Progenitor cell of endocrine pancreas (in vitro differentiated cells): ENCODE results near the gene AFG3L2. TPM values are rescaled to one million over a fixed set of nuclear protein-coding genes. Genes with fewer than 3 reads are reported as not detected.

Source experiments
- DNase-seq: peaks from one replicate; pipeline ENCODE4 v3.0.0; 2021; ENCODE audit warnings: low spot score; ENCODE audit not compliant: unreplicated experiment
- H3K27ac Mint-ChIP-seq: 2 replicates; pipeline ENCODE4 v1.8.0; 2021; ENCODE audit warnings: mild to moderate bottlenecking, moderate library complexity, mixed read lengths
- H3K27me3 Mint-ChIP-seq: 2 replicates; pipeline ENCODE4 v1.8.0; 2021; ENCODE audit warnings: mixed read lengths
- H3K36me3 Mint-ChIP-seq: 2 replicates; pipeline ENCODE4 v1.8.0; 2022; ENCODE audit warnings: mixed read lengths; ENCODE audit not compliant: insufficient read depth
- H3K4me1 Mint-ChIP-seq: 2 replicates; pipeline ENCODE4 v1.8.0; 2021; ENCODE audit warnings: low read depth, mixed read lengths
- H3K4me3 Mint-ChIP-seq: 2 replicates; pipeline ENCODE4 v1.8.0; 2021; ENCODE audit warnings: low read depth, mild to moderate bottlenecking, moderate library complexity, mixed read lengths
- H3K9me3 Mint-ChIP-seq: 2 replicates; pipeline ENCODE4 v1.8.0; 2021; ENCODE audit warnings: low read depth, mixed read lengths
- total RNA-seq: library from RNA; stranded (reverse); gene quantifications from 2 replicates; pipeline ENCODE4 v1.2.1, GENCODE V29; 2021
- TF ChIP-seq, protein P1 (sequence below): fragments of 200-600 bp; sonication (generic); IDR thresholded peaks from one replicate; pipeline ENCODE4 v1.5.0; 2021; ENCODE audit warnings: antibody characterized with exemption, mild to moderate bottlenecking; ENCODE audit not compliant: unreplicated experiment

AFG3L2 gene
- total RNA-seq, 1 donor from 2014 or later, result 44.6 TPM

- DNase-seq, result no peak
- Mint-ChIP-seq H3K9me3 (no peaks in the 10 kb centered on the region), H3K36me3 (no peaks in the 10 kb centered on the region), H3K4me1 (peaks cover 6% of the 10 kb centered on the region), H3K27ac (no peak overlapping the region), H3K4me3 (no peak overlapping the region), H3K27me3 (peaks cover 52% of the 10 kb centered on the region)
- TF ChIP-seq, protein P1, sequence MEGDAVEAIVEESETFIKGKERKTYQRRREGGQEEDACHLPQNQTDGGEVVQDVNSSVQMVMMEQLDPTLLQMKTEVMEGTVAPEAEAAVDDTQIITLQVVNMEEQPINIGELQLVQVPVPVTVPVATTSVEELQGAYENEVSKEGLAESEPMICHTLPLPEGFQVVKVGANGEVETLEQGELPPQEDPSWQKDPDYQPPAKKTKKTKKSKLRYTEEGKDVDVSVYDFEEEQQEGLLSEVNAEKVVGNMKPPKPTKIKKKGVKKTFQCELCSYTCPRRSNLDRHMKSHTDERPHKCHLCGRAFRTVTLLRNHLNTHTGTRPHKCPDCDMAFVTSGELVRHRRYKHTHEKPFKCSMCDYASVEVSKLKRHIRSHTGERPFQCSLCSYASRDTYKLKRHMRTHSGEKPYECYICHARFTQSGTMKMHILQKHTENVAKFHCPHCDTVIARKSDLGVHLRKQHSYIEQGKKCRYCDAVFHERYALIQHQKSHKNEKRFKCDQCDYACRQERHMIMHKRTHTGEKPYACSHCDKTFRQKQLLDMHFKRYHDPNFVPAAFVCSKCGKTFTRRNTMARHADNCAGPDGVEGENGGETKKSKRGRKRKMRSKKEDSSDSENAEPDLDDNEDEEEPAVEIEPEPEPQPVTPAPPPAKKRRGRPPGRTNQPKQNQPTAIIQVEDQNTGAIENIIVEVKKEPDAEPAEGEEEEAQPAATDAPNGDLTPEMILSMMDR, result no peak
Observed at GRCh38 chr18:12403601-12404506, 26.8 kb upstream of the AFG3L2 start.

- H3K4me1 Mint-ChIP-seq, result no peaks in the 10 kb centered on the region
- H3K36me3 Mint-ChIP-seq, result no peaks in the 10 kb centered on the region
- DNase-seq, result no peak
- H3K27ac Mint-ChIP-seq, result no peak overlapping the region
- no peaks in the 10 kb centered on the region for H3K9me3 Mint-ChIP-seq
- H3K27me3 Mint-ChIP-seq, result peaks cover 53% of the 10 kb centered on the region
- TF ChIP-seq, protein P1, result no peak
- no peak overlapping the region for H3K4me3 Mint-ChIP-seq
Observed at GRCh38 chr18:12401881-12402280, 24.9 kb upstream of the AFG3L2 start.

GRCh38 chr18:12399231-12399630, 22.2 kb upstream of the AFG3L2 start:
- Mint-ChIP-seq H3K4me1 (no peaks in the 10 kb centered on the region), H3K36me3 (no peaks in the 10 kb centered on the region), H3K4me3 (no peak overlapping the region), H3K9me3 (no peaks in the 10 kb centered on the region), H3K27me3 (peaks cover 35% of the 10 kb centered on the region), H3K27ac (no peak overlapping the region)
- no peak for DNase-seq
- TF ChIP-seq, protein P1, result no peak

GRCh38 chr18:12398625-12399024, 21.6 kb upstream of the AFG3L2 start:
- no peaks in the 10 kb centered on the region for H3K36me3 Mint-ChIP-seq
- TF ChIP-seq, protein P1, result no peak
- H3K27me3 Mint-ChIP-seq, result peaks cover 30% of the 10 kb centered on the region
- DNase-seq, result no peak
- no peak overlapping the region for H3K4me3 Mint-ChIP-seq
- H3K9me3 Mint-ChIP-seq, result no peaks in the 10 kb centered on the region
- no peaks in the 10 kb centered on the region for H3K4me1 Mint-ChIP-seq
- no peak overlapping the region for H3K27ac Mint-ChIP-seq

DNA sequence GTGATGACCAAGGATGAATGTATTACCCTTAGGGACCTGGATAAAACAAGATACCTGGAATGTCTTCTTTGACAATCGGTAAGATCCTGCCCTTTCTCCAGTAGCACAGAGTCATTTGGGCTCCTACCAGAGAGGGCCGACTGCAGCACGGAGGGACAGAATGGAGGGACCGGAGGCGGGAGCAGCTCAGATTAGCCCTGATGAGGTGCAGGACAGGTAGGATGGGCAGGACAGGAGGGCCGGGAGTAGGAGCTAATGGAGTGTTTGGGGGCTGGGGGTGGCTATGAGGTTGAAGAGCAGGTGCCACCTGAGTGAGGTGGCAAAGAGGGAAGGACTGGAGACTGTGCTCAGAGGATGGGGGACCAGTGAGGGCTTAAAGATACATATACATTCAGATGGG, 20.8 kb upstream of the AFG3L2 start:
- H3K27me3 Mint-ChIP-seq, result peaks cover 26% of the 10 kb centered on the region
- no peak overlapping the region for H3K27ac Mint-ChIP-seq
- no peaks in the 10 kb centered on the region for H3K4me1 Mint-ChIP-seq
- no peak for DNase-seq
- no peaks in the 10 kb centered on the region for H3K9me3 Mint-ChIP-seq
- no peak overlapping the region for H3K4me3 Mint-ChIP-seq
- TF ChIP-seq, protein P1, result no peak
- no peaks in the 10 kb centered on the region for H3K36me3 Mint-ChIP-seq
